MCF 10A (cell line): Measurements from ENCODE around the gene AFAP1L1. TPM values are rescaled to one million over a fixed set of nuclear protein-coding genes. Genes with fewer than 3 reads are reported as not detected.
A peak's percentile ranks its signal among the peaks of the same experiment; 100 is the strongest.

Experiments used
- BruUV-seq: library from RNA; stranded (reverse); fragments of 400-500 nt; replicated peaks from 2 replicates; lab custom pipeline; 2021; lab: Mats Ljungman, UMichigan
- CTCF ChIA-PET: fragments of 300-600 bp; sonication (Branson Sonifier 250); formaldehyde crosslinking; extraction: SDS; loops from one replicate; lab custom pipeline; 2021; ENCODE audit warnings: antibody characterized with exemption, inconsistent platforms; lab: Yijun Ruan, JAX
- POLR2A ChIA-PET: fragments of 300-600, 350-650 bp; sonication (Branson Sonifier 250); formaldehyde crosslinking; extraction: SDS; loops from one replicate; lab custom pipeline; 2020; ENCODE audit warnings: antibody characterized with exemption, inconsistent platforms; lab: Yijun Ruan, JAX
- DNase-seq: peaks from one replicate; pipeline ENCODE4 v3.0.0-alpha.2; 2018; ENCODE audit not compliant: unreplicated experiment
- H3K27ac Mint-ChIP-seq: one replicate; pipeline ENCODE4 v1.8.0; 2022; ENCODE audit warnings: mild to moderate bottlenecking, low read depth, mixed read lengths; ENCODE audit not compliant: unreplicated experiment
- H3K27me3 Mint-ChIP-seq: one replicate; pipeline ENCODE4 v1.8.0; 2022; ENCODE audit warnings: mixed read lengths; ENCODE audit not compliant: insufficient read depth, unreplicated experiment
- H3K36me3 Mint-ChIP-seq: one replicate; pipeline ENCODE4 v1.8.0; 2022; ENCODE audit warnings: mild to moderate bottlenecking, moderate library complexity, mixed read lengths; ENCODE audit not compliant: insufficient read depth, unreplicated experiment
- H3K4me1 Mint-ChIP-seq: one replicate; pipeline ENCODE4 v1.8.0; 2022; ENCODE audit warnings: mixed read lengths; ENCODE audit not compliant: insufficient read depth, unreplicated experiment
- H3K4me3 Mint-ChIP-seq: one replicate; pipeline ENCODE4 v1.8.0; 2022; ENCODE audit warnings: mild to moderate bottlenecking, moderate library complexity, mixed read lengths; ENCODE audit not compliant: unreplicated experiment
- H3K9me3 Mint-ChIP-seq: one replicate; pipeline ENCODE4 v1.8.0; 2022; ENCODE audit warnings: mixed read lengths; ENCODE audit not compliant: unreplicated experiment
- CTCF ChIP-seq: fragments of 200-600 bp; IDR thresholded peaks from one replicate; pipeline ENCODE4 v1.8.0; 2022; ENCODE audit warnings: antibody characterized with exemption, mild to moderate bottlenecking; ENCODE audit not compliant: unreplicated experiment
- intact Hi-C: fragments of 100-400 bp; cut with micrococcal nuclease; formaldehyde crosslinking; loops from 2 replicates; pipeline ENCODE4 v1.14.1; 2022
- total RNA-seq: library from RNA; stranded (reverse); gene quantifications from 2 replicates; pipeline ENCODE4 v1.2.3, GENCODE V29; 2022

The AFAP1L1 gene
- total RNA-seq, 1 experiment from 2014 or later: 4.8 TPM

- no peak for TF ChIP-seq CTCF
- no peaks in the 10 kb centered on the region for H3K9me3 Mint-ChIP-seq
- no peak overlapping the region for H3K27ac Mint-ChIP-seq
- BruUV-seq: no TSS peak
- DNase-seq: no peak
- no peak overlapping the region for H3K4me3 Mint-ChIP-seq
- no peaks in the 10 kb centered on the region for H3K4me1 Mint-ChIP-seq
- H3K27me3 Mint-ChIP-seq: no peaks in the 10 kb centered on the region
- intact Hi-C loops: no loop called here
- H3K36me3 Mint-ChIP-seq: no peaks in the 10 kb centered on the region
- ChIA-PET CTCF (interaction anchor here (0.5 to 2.0 kb wide), 7 partner anchors 13 to 548 kb away, joined by 3 to 8 read pairs (median 3); no protein-coding TSS in a partner anchor), POLR2A (interaction anchor here (1.3 kb wide), 1 partner anchor 50 kb away, joined by 3 read pairs; no protein-coding TSS in a partner anchor)
Observed at GRCh38 chr5:149278451-149279210, 7.0 kb downstream of the AFAP1L1 start.

DNA sequence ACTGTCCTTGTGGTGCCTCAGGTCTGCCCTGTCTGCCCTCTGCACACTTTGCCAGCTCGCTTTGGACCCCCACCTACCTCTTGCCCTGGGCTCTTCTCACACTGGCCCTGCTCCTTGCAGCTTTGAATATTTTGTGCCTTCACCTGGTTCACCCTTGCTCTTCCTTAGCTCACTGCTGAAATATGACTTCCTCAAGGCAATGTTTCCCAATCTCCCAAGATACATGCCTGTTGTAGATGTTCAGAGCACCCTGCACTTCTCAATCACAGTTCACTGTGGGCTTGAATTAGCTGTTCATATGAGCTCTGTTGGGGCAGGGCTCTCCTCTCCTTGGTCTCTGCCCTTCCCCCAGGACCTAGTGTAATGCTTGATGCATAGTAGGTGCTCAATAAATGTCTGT, 8.0 kb downstream of the AFAP1L1 start:
- no peaks in the 10 kb centered on the region for H3K36me3 Mint-ChIP-seq
- CTCF ChIA-PET: interaction anchor here (0.8 to 2.0 kb wide), 5 partner anchors 10 to 549 kb away, joined by 3 to 8 read pairs (median 4); no protein-coding TSS in a partner anchor
- TF ChIP-seq CTCF: no peak
- intact Hi-C loops: no loop called here
- H3K4me3 Mint-ChIP-seq: no peak overlapping the region
- POLR2A ChIA-PET: interaction anchor here (0.5 to 1.3 kb wide), 2 partner anchors 51 to 319 kb away, joined by 3 to 4 read pairs; no protein-coding TSS in a partner anchor
- no peak overlapping the region for H3K27ac Mint-ChIP-seq
- H3K4me1 Mint-ChIP-seq: peaks cover 4% of the 10 kb centered on the region
- no peaks in the 10 kb centered on the region for H3K27me3 Mint-ChIP-seq
- BruUV-seq: no TSS peak
- no peak for DNase-seq
- H3K9me3 Mint-ChIP-seq: no peaks in the 10 kb centered on the region

DNA sequence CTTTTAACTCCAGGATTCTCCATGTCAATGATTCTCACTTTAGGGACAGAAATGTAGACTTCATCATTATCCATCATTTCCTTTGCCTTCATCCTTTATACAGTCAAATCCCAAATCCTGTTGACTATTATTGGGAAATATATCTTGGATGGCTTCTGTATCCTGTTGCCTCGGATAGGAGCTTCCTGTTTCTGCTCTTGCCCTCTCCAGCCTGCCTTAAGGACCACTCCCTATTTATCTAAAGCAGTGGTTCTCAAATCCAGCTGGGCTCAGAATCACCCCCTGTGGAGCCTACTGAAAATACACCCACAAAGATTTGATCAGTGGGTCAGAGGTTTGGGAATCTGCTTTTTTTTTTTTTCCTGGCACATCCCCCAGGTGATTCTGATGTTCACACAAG, 8.5 kb downstream of the AFAP1L1 start:
- H3K27ac Mint-ChIP-seq: no peak overlapping the region
- no TSS peak for BruUV-seq
- H3K9me3 Mint-ChIP-seq: no peaks in the 10 kb centered on the region
- peak; percentile 7 for TF ChIP-seq CTCF
- no peaks in the 10 kb centered on the region for H3K36me3 Mint-ChIP-seq
- H3K4me3 Mint-ChIP-seq: no peak overlapping the region
- ChIA-PET CTCF (interaction anchor here (0.8 to 1.1 kb wide), 3 partner anchors 11 to 184 kb away, joined by 4 to 8 read pairs (median 4); no protein-coding TSS in a partner anchor), POLR2A (interaction anchor here (0.8 to 1.3 kb wide), 2 partner anchors 52 to 330 kb away, joined by 3 read pairs; no protein-coding TSS in a partner anchor)
- H3K4me1 Mint-ChIP-seq: peaks cover 6% of the 10 kb centered on the region
- intact Hi-C loops: no loop called here
- DNase-seq: no peak
- H3K27me3 Mint-ChIP-seq: no peaks in the 10 kb centered on the region

DNA sequence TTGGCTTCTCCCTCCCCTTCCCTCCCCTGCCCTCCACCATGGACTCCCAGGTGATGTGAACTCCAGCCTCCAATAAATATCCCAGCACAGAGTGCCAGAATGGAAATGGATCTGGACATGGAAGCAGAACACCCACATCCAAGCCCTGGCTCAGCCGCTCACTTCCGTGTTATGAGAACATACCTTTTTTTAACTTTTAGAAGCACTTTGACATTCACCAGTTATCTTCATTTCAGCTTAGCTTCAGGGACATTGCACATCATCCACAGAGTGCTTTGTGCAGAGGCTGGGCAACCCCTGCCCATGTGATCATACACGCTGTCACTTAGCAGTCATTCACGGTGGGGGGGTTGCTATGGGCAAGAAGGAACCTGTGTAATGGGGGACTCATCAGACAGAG, 9.1 kb downstream of the AFAP1L1 start:
- Mint-ChIP-seq H3K9me3 (no peaks in the 10 kb centered on the region), H3K36me3 (no peaks in the 10 kb centered on the region), H3K27ac (no peak overlapping the region), H3K27me3 (no peaks in the 10 kb centered on the region), H3K4me3 (no peak overlapping the region), H3K4me1 (peaks cover 13% of the 10 kb centered on the region)
- no peak for DNase-seq
- ChIA-PET CTCF (no interaction called here), POLR2A (interaction anchor here (0.8 kb wide), 1 partner anchor 331 kb away, joined by 3 read pairs; no protein-coding TSS in a partner anchor)
- TF ChIP-seq CTCF: no peak
- BruUV-seq: no TSS peak
- intact Hi-C loops: no loop called here
